OCI-LY1 (cell line): ENCODE data around the gene PPP2CA.
A peak's percentile ranks its signal among the peaks of the same experiment; 100 is the strongest.

ENCODE experiments used
- H2AFZ ChIP-seq: fragments of 200-600 bp; sonication (generic), shearing (Covaris generic); 2 replicates; pipeline ENCODE4 v1.6.0; 2014; ENCODE audit warnings: antibody characterized with exemption, mild to moderate bottlenecking, low read length
- H3F3A ChIP-seq: fragments of 200-600 bp; sonication (generic), shearing (Covaris generic); 2 replicates; pipeline ENCODE4 v1.6.0; 2014; ENCODE audit warnings: mild to moderate bottlenecking, antibody characterized with exemption, low read length, moderate library complexity; ENCODE audit not compliant: insufficient read depth
- H3K27ac ChIP-seq: fragments of 200-600 bp; sonication (generic); 2 replicates; pipeline ENCODE4 v1.5.1; 2014; ENCODE audit warnings: low read length, mixed run types, mild to moderate bottlenecking, low read depth; ENCODE audit not compliant: poor library complexity, severe bottlenecking
- H3K27me3 ChIP-seq: fragments of 200-600 bp; sonication (generic); 2 replicates; pipeline ENCODE4 v1.6.0; 2014; ENCODE audit warnings: antibody characterized with exemption, mild to moderate bottlenecking, low read length, moderate library complexity; ENCODE audit not compliant: insufficient read depth
- H3K36me3 ChIP-seq: fragments of 200-600 bp; sonication (generic); 2 replicates; pipeline ENCODE4 v1.6.1; 2014; ENCODE audit warnings: mild to moderate bottlenecking, antibody characterized with exemption, low read length, moderate library complexity, mixed read lengths; ENCODE audit not compliant: insufficient read depth
- H3K4me1 ChIP-seq: fragments of 200-600 bp; sonication (generic); 2 replicates; pipeline ENCODE4 v1.5.1; 2014; ENCODE audit warnings: mild to moderate bottlenecking, low read length, moderate library complexity; ENCODE audit not compliant: insufficient read depth, severe bottlenecking
- H3K4me2 ChIP-seq: fragments of 200-600 bp; sonication (generic), shearing (Covaris generic); 2 replicates; pipeline ENCODE4 v1.6.1; 2014; ENCODE audit warnings: low read length
- H3K4me3 ChIP-seq: fragments of 200-600 bp; sonication (generic); 2 replicates; pipeline ENCODE4 v1.5.1; 2014; ENCODE audit warnings: low read length, low read depth, mild to moderate bottlenecking, mixed read lengths; ENCODE audit not compliant: poor library complexity, severe bottlenecking
- H3K79me2 ChIP-seq: fragments of 200-600 bp; shearing (Covaris generic); 2 replicates; pipeline ENCODE4 v1.6.1; 2016; ENCODE audit warnings: mixed run types, low read length, mixed read lengths; ENCODE audit not compliant: insufficient read depth
- H3K9ac ChIP-seq: fragments of 200-600 bp; sonication (generic), shearing (Covaris generic); 2 replicates; pipeline ENCODE4 v1.6.1; 2014; ENCODE audit warnings: mild to moderate bottlenecking, low read length, mixed read lengths
- H3K9me2 ChIP-seq: fragments of 200-600 bp; sonication (generic), shearing (Covaris generic); 2 replicates; pipeline ENCODE4 v1.6.1; 2014; ENCODE audit warnings: low read depth, mild to moderate bottlenecking, low read length, mixed read lengths
- H3K9me3 ChIP-seq: fragments of 200-600 bp; shearing (Covaris generic); 2 replicates; pipeline ENCODE4 v1.6.1; 2014; ENCODE audit warnings: low read length, mixed read lengths
- H4K20me1 ChIP-seq: fragments of 200-600 bp; sonication (generic), shearing (Covaris generic); 2 replicates; pipeline ENCODE4 v1.6.0; 2016; ENCODE audit warnings: mild to moderate bottlenecking, low read length; ENCODE audit not compliant: insufficient read depth
- EZH2 ChIP-seq: fragments of 200-600 bp; sonication (generic), shearing (Covaris generic); IDR thresholded peaks from 2 replicates; pipeline ENCODE4 v1.8.0; 2017; ENCODE audit warnings: borderline replicate concordance, mixed run types, mild to moderate bottlenecking, antibody characterized with exemption, low read length, moderate library complexity, mixed read lengths
- TF ChIP-seq, protein P1 (sequence below): fragments of 200-600 bp; sonication (generic), shearing (Covaris generic); IDR thresholded peaks from 2 replicates; pipeline ENCODE4 v1.5.1; 2017; ENCODE audit warnings: mild to moderate bottlenecking, antibody characterized with exemption, low read length, moderate library complexity, mixed read lengths

PPP2CA gene

DNA sequence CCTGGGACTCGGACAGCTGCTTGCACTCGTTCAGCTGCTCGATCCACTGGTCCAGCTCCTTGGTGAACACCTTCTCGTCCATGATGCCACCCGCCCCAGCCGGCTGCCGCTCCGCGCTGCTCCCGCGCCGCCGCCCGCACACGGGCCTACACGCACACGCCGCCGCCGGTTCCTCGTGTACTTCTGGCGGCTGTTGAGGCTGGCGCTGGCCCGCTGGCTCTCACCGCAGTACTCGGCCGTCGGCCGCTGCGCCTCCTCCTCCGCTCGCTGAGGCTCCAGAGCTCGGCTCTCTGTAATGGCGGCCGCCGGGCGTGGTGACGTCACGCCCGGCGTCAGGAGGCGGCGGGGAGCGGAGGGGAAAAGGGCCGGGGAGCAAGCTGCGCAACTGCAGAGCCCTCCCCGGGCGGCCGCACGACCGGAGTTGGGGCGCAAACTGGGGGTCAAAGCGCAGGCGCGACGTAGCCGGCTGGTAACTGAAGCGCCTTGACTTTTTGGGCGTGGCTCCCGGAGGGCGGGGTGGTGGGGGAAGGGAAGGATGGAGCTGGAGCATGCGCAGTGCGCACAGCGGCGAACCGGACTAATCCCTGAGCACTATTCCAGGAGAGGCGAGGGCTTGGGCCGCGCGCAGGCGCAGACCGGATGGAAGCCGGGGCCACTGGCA, at the start of gene PPP2CA:
Gene PPP2CA, minus strand, starts transcription at position 294 of the 661 bp plus-strand sequence. Its CDS starts 212 bp downstream, at position 82.
- Histone ChIP-seq H3K9me2 (no peaks in the 10 kb centered on the region), H3K79me2 (peaks cover 49% of the 10 kb centered on the region), H3F3A (no peaks in the 10 kb centered on the region)

DNA sequence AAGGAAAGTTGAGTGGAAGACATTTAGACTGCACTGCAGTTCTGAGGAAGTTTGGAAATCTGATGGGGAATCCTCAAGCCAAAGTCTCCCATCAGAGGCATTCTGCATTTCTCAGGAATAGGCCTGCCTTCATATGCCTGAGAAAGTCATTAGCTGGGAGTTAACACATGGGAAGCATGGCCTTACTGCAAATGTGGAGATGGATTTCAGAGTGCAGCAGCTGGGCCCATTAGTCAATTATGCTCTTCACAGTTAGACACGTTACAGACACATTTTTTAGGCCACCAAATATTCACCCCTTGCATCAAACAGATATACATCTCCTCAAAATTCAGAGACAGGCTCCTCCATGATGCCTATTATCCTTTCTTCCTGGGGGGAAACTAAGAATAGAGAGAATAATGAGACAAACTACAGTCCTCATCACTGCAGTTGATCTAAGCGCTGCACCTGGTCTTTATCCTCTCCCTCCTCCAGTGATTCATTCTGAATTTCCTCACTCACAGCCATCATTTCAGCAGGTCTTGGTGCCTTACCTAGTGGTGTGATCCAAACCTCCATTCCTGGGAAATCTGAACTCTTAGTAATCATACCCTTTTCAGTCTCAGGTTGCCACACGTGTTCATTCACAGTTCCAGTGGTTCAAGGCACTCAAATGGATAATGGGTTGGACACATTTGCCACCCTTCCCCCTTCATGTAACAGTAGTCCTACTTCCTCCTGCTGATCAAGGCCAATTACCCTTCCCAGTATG, 47.9 kb upstream of the PPP2CA start:
- Histone ChIP-seq H2AFZ (no peak overlapping the region), H4K20me1 (no peaks in the 10 kb centered on the region), H3K27me3 (no peaks in the 10 kb centered on the region), H3K27ac (no peak overlapping the region), H3K79me2 (no peaks in the 10 kb centered on the region), H3K9ac (no peak overlapping the region), H3K9me3 (peaks cover 2% of the 10 kb centered on the region; the same call in 1 of the 2 replicates), H3K9me2 (no peaks in the 10 kb centered on the region), H3K4me3 (no peak overlapping the region), H3K4me2 (no peak overlapping the region), H3K36me3 (no peaks in the 10 kb centered on the region), H3K4me1 (no peaks in the 10 kb centered on the region), H3F3A (no peaks in the 10 kb centered on the region)
- TF ChIP-seq, protein P1, sequence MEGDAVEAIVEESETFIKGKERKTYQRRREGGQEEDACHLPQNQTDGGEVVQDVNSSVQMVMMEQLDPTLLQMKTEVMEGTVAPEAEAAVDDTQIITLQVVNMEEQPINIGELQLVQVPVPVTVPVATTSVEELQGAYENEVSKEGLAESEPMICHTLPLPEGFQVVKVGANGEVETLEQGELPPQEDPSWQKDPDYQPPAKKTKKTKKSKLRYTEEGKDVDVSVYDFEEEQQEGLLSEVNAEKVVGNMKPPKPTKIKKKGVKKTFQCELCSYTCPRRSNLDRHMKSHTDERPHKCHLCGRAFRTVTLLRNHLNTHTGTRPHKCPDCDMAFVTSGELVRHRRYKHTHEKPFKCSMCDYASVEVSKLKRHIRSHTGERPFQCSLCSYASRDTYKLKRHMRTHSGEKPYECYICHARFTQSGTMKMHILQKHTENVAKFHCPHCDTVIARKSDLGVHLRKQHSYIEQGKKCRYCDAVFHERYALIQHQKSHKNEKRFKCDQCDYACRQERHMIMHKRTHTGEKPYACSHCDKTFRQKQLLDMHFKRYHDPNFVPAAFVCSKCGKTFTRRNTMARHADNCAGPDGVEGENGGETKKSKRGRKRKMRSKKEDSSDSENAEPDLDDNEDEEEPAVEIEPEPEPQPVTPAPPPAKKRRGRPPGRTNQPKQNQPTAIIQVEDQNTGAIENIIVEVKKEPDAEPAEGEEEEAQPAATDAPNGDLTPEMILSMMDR: no peak
- TF ChIP-seq EZH2: no peak

More for the DNA sequence above, at the start of gene PPP2CA:
- Histone ChIP-seq H3K9ac (peak within 1 kb of the TSS; percentile 100), H2AFZ (peak within 1 kb of the TSS; percentile 19; the same call in 1 of the 2 replicates), H4K20me1 (no peaks in the 10 kb centered on the region), H3K4me3 (peak within 1 kb of the TSS; percentile 98), H3K27me3 (no peaks in the 10 kb centered on the region), H3K9me3 (no peaks in the 10 kb centered on the region), H3K4me2 (peak within 1 kb of the TSS; percentile 83), H3K36me3 (peaks cover 34% of the 10 kb centered on the region), H3K4me1 (peaks cover 42% of the 10 kb centered on the region), H3K27ac (peak within 1 kb of the TSS; percentile 72)
- TF ChIP-seq, protein P1: no peak
- no peak for TF ChIP-seq EZH2

DNA sequence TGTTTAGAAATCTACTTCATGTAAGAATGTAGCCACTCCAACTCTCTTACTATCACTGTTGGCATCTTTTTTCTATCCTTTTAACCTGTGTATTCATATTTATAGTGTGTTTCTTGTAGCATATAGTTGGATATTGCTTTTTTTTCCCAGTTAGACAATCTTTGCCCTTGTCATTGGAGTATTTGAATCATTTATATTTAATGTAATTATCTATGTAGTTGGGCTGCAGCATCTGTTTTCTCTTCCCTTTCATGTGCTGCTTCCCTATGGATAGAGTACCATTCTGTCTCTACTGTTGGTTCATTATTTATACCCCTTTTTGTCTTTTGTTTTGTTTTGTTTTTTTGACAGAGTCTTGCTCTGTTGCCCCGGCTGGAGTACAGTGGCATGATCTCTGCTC, 45.2 kb upstream of the PPP2CA start:
- Histone ChIP-seq H3K4me1 (no peaks in the 10 kb centered on the region), H3K9ac (no peak overlapping the region), H3K9me3 (peaks cover 2% of the 10 kb centered on the region; the same call in 1 of the 2 replicates), H3K9me2 (no peaks in the 10 kb centered on the region), H3K4me2 (no peak overlapping the region), H4K20me1 (no peaks in the 10 kb centered on the region), H3K27me3 (no peaks in the 10 kb centered on the region), H3F3A (no peaks in the 10 kb centered on the region), H3K36me3 (no peaks in the 10 kb centered on the region), H3K4me3 (no peak overlapping the region), H3K27ac (no peak overlapping the region), H2AFZ (no peak overlapping the region), H3K79me2 (no peaks in the 10 kb centered on the region)
- no peak for TF ChIP-seq EZH2
- TF ChIP-seq, protein P1: no peak
